Colonic mucosa (tissue), 4 donors: Measurements from ENCODE around the gene FICD. TPM values are rescaled to one million over a fixed set of nuclear protein-coding genes. Genes with fewer than 3 reads are reported as not detected.

Experiments
- DNase-seq: peaks from one replicate; pipeline ENCODE4 v3.0.0-alpha.2; 2020
- H3K27ac ChIP-seq: fragments of 200-600 bp; one replicate; pipeline ENCODE4 v1.8.0; 2021
- H3K27me3 ChIP-seq: fragments of 200-600 bp; one replicate; pipeline ENCODE4 v1.8.0; 2021
- H3K36me3 ChIP-seq: fragments of 200-600 bp; one replicate; pipeline ENCODE4 v1.8.0; 2021
- H3K4me1 ChIP-seq: fragments of 200-600 bp; one replicate; pipeline ENCODE4 v1.8.0; 2021; ENCODE audit warnings: mild to moderate bottlenecking
- H3K4me3 ChIP-seq: fragments of 200-600 bp; one replicate; pipeline ENCODE4 v1.8.0; 2021
- H3K9ac ChIP-seq, 2 donors: one replicate each; pipeline ENCODE4 v1.7.0; 2013; ENCODE audit warnings: control low read depth in 2 of 2, low read depth in 2 of 2, low read length in 2 of 2
- H3K9me3 ChIP-seq: fragments of 200-600 bp; one replicate; pipeline ENCODE4 v1.8.0; 2021
- CTCF ChIP-seq: fragments of 200-600 bp; IDR thresholded peaks from one replicate; pipeline ENCODE4 v1.8.0; 2022; ENCODE audit warnings: antibody characterized with exemption, mild to moderate bottlenecking
- intact Hi-C: fragments of 100-400 bp; cut with DNase I; formaldehyde crosslinking; loops from one replicate; pipeline ENCODE4 v1.14.1; 2022
- total RNA-seq, 2 donors: library from RNA; stranded (reverse); fragmentation: NEBNext Ultra II Directional in 1 of 2; extraction: Animal tissue kit (Norgen Biotek cat#: 25700) in 1 of 2; gene quantifications; one replicate each; pipeline ENCODE4 v1.2.1, GENCODE V29; 2021
- donor health status: healthy.
- donor health status: DM: no; HTN: no; CAD: no.
- donor health status: DM: no; HTN: no; CAD: no.

The FICD gene
- total RNA-seq, 2 donors from 2014 or later, result 3.5 to 6.2 TPM

DNA sequence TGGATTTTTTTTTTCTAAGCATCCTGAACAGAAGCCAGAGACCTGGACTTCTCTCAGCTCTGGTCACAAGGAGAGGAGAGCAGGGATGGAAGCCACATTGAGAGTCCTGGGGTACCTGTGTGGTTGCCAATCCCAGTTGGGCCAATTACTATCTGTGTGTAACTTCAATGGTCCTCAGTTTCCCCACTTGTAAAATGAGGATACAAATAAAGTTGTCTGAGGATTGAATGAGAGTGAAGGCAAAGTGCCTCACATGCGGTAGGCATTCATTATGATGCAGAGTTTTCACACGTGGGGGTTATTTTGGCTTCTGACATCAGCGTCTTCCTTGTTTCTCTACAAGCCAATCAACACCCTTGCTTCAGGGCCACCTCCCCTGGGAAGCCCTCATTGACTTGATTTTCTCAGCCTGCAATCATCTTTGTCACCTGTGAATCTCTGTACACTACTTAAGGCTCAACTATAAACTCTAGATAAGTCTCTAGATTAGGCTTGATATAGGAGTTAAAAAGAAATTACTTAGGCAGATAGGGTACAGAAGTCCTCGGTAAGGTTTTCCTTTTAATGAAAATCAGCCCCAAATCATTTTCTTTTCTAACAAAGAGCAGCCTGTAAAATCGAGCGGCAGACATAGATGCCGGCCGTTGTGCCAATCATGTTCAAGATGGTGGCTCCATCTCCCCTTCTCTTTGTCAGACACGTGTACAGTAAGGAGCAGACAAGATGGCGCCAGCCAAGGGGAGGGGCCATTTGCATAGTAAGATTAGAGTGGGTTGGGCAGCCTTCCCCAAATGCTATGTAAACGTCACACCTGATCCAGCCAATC, 37.8 kb upstream of the FICD start:
- H3K4me1 ChIP-seq, result no peaks in the 10 kb centered on the region
- H3K9ac ChIP-seq, result no peak overlapping the region
- H3K27ac ChIP-seq, result no peak overlapping the region
- intact Hi-C loops, result no loop called here
- no peak for TF ChIP-seq CTCF
- no peaks in the 10 kb centered on the region for H3K9me3 ChIP-seq
- no peak overlapping the region for H3K4me3 ChIP-seq
- no peaks in the 10 kb centered on the region for H3K36me3 ChIP-seq
- DNase-seq, result no peak
- no peaks in the 10 kb centered on the region for H3K27me3 ChIP-seq

- Histone ChIP-seq H3K27ac (no peak overlapping the region), H3K9ac (no peak overlapping the region), H3K4me3 (no peak overlapping the region), H3K36me3 (no peaks in the 10 kb centered on the region), H3K4me1 (no peaks in the 10 kb centered on the region), H3K9me3 (no peaks in the 10 kb centered on the region), H3K27me3 (no peaks in the 10 kb centered on the region)
- DNase-seq, result no peak
- no peak for TF ChIP-seq CTCF
- intact Hi-C loops, result no loop called here
These were observed 37.2 kb upstream of the FICD start for GRCh38 chr12:108477881-108478259.

- TF ChIP-seq CTCF, result no peak
- H3K9ac ChIP-seq, result no peak overlapping the region
- DNase-seq, result no peak
- H3K4me3 ChIP-seq, result no peak overlapping the region
- H3K9me3 ChIP-seq, result no peaks in the 10 kb centered on the region
- H3K36me3 ChIP-seq, result no peaks in the 10 kb centered on the region
- H3K27me3 ChIP-seq, result no peaks in the 10 kb centered on the region
- no peaks in the 10 kb centered on the region for H3K4me1 ChIP-seq
- no peak overlapping the region for H3K27ac ChIP-seq
- intact Hi-C loops, result no loop called here
These were observed 36.4 kb upstream of the FICD start for GRCh38 chr12:108478611-108479206.

DNA sequence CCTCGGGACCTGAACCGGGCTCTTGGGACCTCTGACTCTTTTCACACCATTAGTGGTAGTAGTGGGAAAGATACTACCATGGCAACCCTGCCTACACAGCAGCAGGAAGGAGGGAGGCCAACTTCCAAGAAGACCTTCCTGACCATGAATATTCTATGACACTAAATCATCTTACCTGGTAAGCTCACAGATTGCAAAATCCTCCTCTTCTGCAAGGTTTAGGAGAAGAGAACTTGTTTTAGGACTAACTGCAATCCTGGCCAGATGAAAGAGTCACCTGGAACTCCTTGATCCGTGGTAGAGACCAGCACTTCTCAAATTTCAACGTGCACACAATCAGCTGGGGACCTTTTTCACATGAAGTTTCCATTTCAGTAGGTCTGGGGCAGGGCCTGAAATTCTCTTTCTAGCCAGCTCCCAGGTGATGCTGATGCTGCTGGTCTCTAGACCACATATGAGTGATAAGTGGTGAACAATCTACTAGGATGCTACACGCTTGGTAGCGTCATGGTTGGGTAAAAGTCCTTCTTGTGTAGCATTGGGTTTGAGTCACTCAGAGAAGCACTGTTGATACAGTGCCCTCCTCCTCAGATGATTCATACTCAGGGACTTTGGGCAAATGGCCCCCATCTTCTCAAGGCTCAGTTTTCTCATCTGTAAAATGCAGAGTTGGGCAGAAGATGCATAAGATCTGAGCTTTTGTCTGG, 35.6 kb upstream of the FICD start:
- Histone ChIP-seq H3K4me3 (no peak overlapping the region), H3K9me3 (no peaks in the 10 kb centered on the region), H3K4me1 (no peaks in the 10 kb centered on the region), H3K9ac (no peak overlapping the region), H3K27me3 (no peaks in the 10 kb centered on the region), H3K27ac (no peak overlapping the region), H3K36me3 (no peaks in the 10 kb centered on the region)
- no peak for TF ChIP-seq CTCF
- DNase-seq, result no peak
- intact Hi-C loops, result no loop called here

DNA sequence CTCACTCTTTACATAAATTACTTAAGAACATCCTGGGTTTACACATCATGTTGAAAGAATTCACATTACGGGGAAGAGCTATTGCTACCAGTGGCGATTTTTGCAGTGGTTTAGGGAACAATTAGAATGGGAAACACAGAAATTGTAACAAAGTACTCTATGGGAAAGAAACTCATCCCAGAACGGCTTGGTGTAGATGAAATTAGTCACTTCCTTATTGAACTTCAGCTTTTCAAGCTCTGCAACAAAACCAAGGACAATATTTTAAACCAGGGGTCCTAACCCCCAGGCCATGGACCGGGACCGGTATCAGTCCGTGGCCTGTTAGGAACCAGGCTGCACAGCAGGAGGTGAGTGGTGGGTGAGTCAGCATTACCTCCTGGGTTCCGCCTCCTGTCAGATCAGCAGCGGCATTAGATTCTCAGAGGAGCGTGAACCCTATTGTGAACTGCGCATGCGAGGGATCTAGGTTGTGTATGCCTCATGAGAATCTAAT, 32.3 kb upstream of the FICD start:
- Histone ChIP-seq H3K4me1 (no peaks in the 10 kb centered on the region), H3K27me3 (no peaks in the 10 kb centered on the region), H3K9me3 (no peaks in the 10 kb centered on the region), H3K4me3 (no peak overlapping the region), H3K27ac (no peak overlapping the region), H3K9ac (no peak overlapping the region), H3K36me3 (no peaks in the 10 kb centered on the region)
- intact Hi-C loops, result no loop called here
- DNase-seq, result no peak
- TF ChIP-seq CTCF, result no peak
